ENCODE results near the gene FADS2. TPM values are rescaled to one million over a fixed set of nuclear protein-coding genes. Genes with fewer than 3 reads are reported as not detected.
A peak's percentile ranks its signal among the peaks of the same experiment; 100 is the strongest.

FADS2 gene
- total RNA-seq, 1 experiment from 2014 or later, result 246 TPM

- intact Hi-C loops (cut with micrococcal nuclease), result no loop called here
- H3K27me3 ChIP-seq (ENCODE audit: low read length), result no peaks in the 10 kb centered on the region
- no peak overlapping the region for H3K27ac ChIP-seq (ENCODE audit: low read length)
- CTCF ChIA-PET, result no interaction called here
- no peaks in the 10 kb centered on the region for H3K79me2 ChIP-seq (ENCODE audit: low read length)
- no peaks in the 10 kb centered on the region for H3K9me2 ChIP-seq (replicated peaks; ENCODE audit: low read length)
- H3K4me1 ChIP-seq (ENCODE audit: insufficient read depth, low read length), result no peaks in the 10 kb centered on the region
- BruUV-seq (replicated peaks), result no TSS peak
- POLR2A ChIA-PET (ENCODE audit: unreplicated experiment), result no interaction called here
- H3K9ac ChIP-seq (ENCODE audit: low read length), result no peak overlapping the region
- no peak for TF ChIP-seq EZH2 (IDR thresholded peaks at IDR 0.05; ENCODE audit: low read length, unreplicated experiment)
- TF ChIP-seq CTCF (conservative IDR thresholded peaks at IDR 0.05; ENCODE audit: low read depth, low read length), result no peak
- TF ChIP-seq EZH2phosphoT487 (IDR thresholded peaks at IDR 0.05; ENCODE audit: borderline replicate concordance, low read length), result no peak
- H3F3A ChIP-seq (ENCODE audit: low read length, unreplicated experiment), result no peaks in the 10 kb centered on the region
- no peak for ATAC-seq
- no peak overlapping the region for H3K4me3 ChIP-seq (ENCODE audit: low read length)
- peaks cover 12% of the 10 kb centered on the region for H3K36me3 ChIP-seq (ENCODE audit: low read depth, low read length)
- H4K20me1 ChIP-seq (ENCODE audit: low read length), result 0 out of 2 replicates have a peak, but pooled peaks cover 3% of the 10 kb centered on the region
- no peaks in the 10 kb centered on the region for H3K9me3 ChIP-seq (ENCODE audit: low read length)
- no peak overlapping the region for H2AFZ ChIP-seq (ENCODE audit: low read length)
- no peak overlapping the region for H3K4me2 ChIP-seq (ENCODE audit: low read length)
- DNase-seq, result no peak
Measured at GRCh38 chr11:61861634-61862033, 33.5 kb downstream of the FADS2 start.

GRCh38 chr11:61862714-61863547 lies 34.8 kb downstream of the FADS2 start:
- BruUV-seq (replicated peaks), result no TSS peak
- ChIA-PET POLR2A (ENCODE audit: unreplicated experiment) (no interaction called here), CTCF (no interaction called here)
- Histone ChIP-seq H4K20me1 (ENCODE audit: low read length) (0 out of 2 replicates have a peak, but pooled peaks cover 3% of the 10 kb centered on the region), H3K36me3 (ENCODE audit: low read depth, low read length) (peaks cover 12% of the 10 kb centered on the region), H3K27me3 (ENCODE audit: low read length) (no peaks in the 10 kb centered on the region), H3F3A (ENCODE audit: low read length, unreplicated experiment) (no peaks in the 10 kb centered on the region), H3K9ac (ENCODE audit: low read length) (no peak overlapping the region), H3K27ac (ENCODE audit: low read length) (no peak overlapping the region), H3K9me3 (ENCODE audit: low read length) (no peaks in the 10 kb centered on the region), H3K4me2 (ENCODE audit: low read length) (no peak overlapping the region), H3K9me2 (replicated peaks; ENCODE audit: low read length) (no peaks in the 10 kb centered on the region), H2AFZ (ENCODE audit: low read length) (no peak overlapping the region), H3K4me3 (ENCODE audit: low read length) (no peak overlapping the region), H3K4me1 (ENCODE audit: insufficient read depth, low read length) (no peaks in the 10 kb centered on the region), H3K79me2 (ENCODE audit: low read length) (no peaks in the 10 kb centered on the region)
- DNase-seq (no peak), ATAC-seq (peak; percentile 12; the same call in 1 of the 2 replicates)
- intact Hi-C loops (cut with micrococcal nuclease), result no loop called here
- TF ChIP-seq CTCF (conservative IDR thresholded peaks at IDR 0.05; ENCODE audit: low read depth, low read length), result no peak
- TF ChIP-seq EZH2 (IDR thresholded peaks at IDR 0.05; ENCODE audit: low read length, unreplicated experiment), result no peak
- no peak for TF ChIP-seq EZH2phosphoT487 (IDR thresholded peaks at IDR 0.05; ENCODE audit: borderline replicate concordance, low read length)

GRCh38 chr11:61863548-61864081 lies 35.5 kb downstream of the FADS2 start:
- no peak overlapping the region for H3K9ac ChIP-seq (ENCODE audit: low read length)
- BruUV-seq (replicated peaks), result no TSS peak
- H3K9me3 ChIP-seq (ENCODE audit: low read length), result no peaks in the 10 kb centered on the region
- no peak overlapping the region for H3K27ac ChIP-seq (ENCODE audit: low read length)
- intact Hi-C loops (cut with micrococcal nuclease), result no loop called here
- no peak for TF ChIP-seq CTCF (conservative IDR thresholded peaks at IDR 0.05; ENCODE audit: low read depth, low read length)
- no peak for TF ChIP-seq EZH2 (IDR thresholded peaks at IDR 0.05; ENCODE audit: low read length, unreplicated experiment)
- no peak for TF ChIP-seq EZH2phosphoT487 (IDR thresholded peaks at IDR 0.05; ENCODE audit: borderline replicate concordance, low read length)
- H3K79me2 ChIP-seq (ENCODE audit: low read length), result no peaks in the 10 kb centered on the region
- no peak overlapping the region for H3K4me2 ChIP-seq (ENCODE audit: low read length)
- no peak for DNase-seq
- no peaks in the 10 kb centered on the region for H3K4me1 ChIP-seq (ENCODE audit: insufficient read depth, low read length)
- H3K4me3 ChIP-seq (ENCODE audit: low read length), result no peak overlapping the region
- no peak overlapping the region for H2AFZ ChIP-seq (ENCODE audit: low read length)
- H3K27me3 ChIP-seq (ENCODE audit: low read length), result no peaks in the 10 kb centered on the region
- H4K20me1 ChIP-seq (ENCODE audit: low read length), result 0 out of 2 replicates have a peak, but pooled peaks cover 3% of the 10 kb centered on the region
- ChIA-PET CTCF (no interaction called here), POLR2A (ENCODE audit: unreplicated experiment) (no interaction called here)
- H3F3A ChIP-seq (ENCODE audit: low read length, unreplicated experiment), result no peaks in the 10 kb centered on the region
- no peak for ATAC-seq
- H3K36me3 ChIP-seq (ENCODE audit: low read depth, low read length), result peaks cover 12% of the 10 kb centered on the region
- no peaks in the 10 kb centered on the region for H3K9me2 ChIP-seq (replicated peaks; ENCODE audit: low read length)
